ENCODE measurements around the gene CARHSP1.

Gene CARHSP1

DNA sequence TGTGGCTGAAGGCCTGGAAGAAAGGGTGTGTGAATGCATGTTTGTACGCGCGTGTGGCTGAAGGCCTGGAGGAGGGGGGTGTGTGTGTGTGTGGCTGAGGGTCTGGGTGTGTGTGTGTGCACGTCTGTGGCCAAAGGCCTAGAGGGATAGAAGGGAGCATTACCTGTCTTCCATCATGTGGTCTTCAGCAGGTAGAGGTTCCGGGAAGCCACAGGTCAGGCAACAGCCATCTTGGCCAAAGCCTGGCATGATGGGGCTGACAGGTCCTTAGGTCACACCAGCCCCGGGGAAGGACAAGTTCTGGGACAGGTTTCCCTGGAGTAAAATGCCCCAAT is 18.6 kb upstream of the CARHSP1 start:
- H2BK5ac ChIP-seq (ENCODE audit: low read length) = no peak overlapping the region
- H4K8ac ChIP-seq (ENCODE audit: low read depth, low read length) = no peak overlapping the region
- no peak overlapping the region for H2AK5ac ChIP-seq (ENCODE audit: low read length)
- H3K4ac ChIP-seq (ENCODE audit: low read depth, low read length) = no peak overlapping the region
- H3K36me3 ChIP-seq (ENCODE audit: control insufficient read depth, insufficient read depth, low read length) = peaks cover 11% of the 10 kb centered on the region
- H3K4me2 ChIP-seq (ENCODE audit: low read length) = no peak overlapping the region
- no peak for DNase-seq
- H3K18ac ChIP-seq (ENCODE audit: low read length) = no peak overlapping the region
- H2BK120ac ChIP-seq (ENCODE audit: low read depth, low read length) = no peak overlapping the region
- no peak overlapping the region for H4K5ac ChIP-seq (ENCODE audit: low read length)
- no peaks in the 10 kb centered on the region for H3K4me1 ChIP-seq (ENCODE audit: control insufficient read depth, low read depth, low read length)
- H3K79me2 ChIP-seq (ENCODE audit: control insufficient read depth, insufficient read depth, low read length) = no peaks in the 10 kb centered on the region
- no CpG with 5 or more reads among the region's 6 CpGs for WGBS (ENCODE audit: extremely low coverage, insufficient coverage, low lambda C conversion rate)
- no peak overlapping the region for H2BK15ac ChIP-seq (replicated peaks; ENCODE audit: low read depth)
- no peak overlapping the region for H3K4me3 ChIP-seq (ENCODE audit: low read length)
- no peak overlapping the region for H3K23ac ChIP-seq (ENCODE audit: low read length)
- H3K79me1 ChIP-seq (ENCODE audit: low read length) = no peaks in the 10 kb centered on the region
- H3K27me3 ChIP-seq (ENCODE audit: insufficient read depth, low read length, poor library complexity) = no peaks in the 10 kb centered on the region
- H3K56ac ChIP-seq (ENCODE audit: low read length) = no peak overlapping the region
- no peak overlapping the region for H3K9ac ChIP-seq (ENCODE audit: low read length)
- H3K27ac ChIP-seq (ENCODE audit: low read depth, low read length) = no peak overlapping the region

GRCh38 chr16:8886593-8887430 is 18.0 kb upstream of the CARHSP1 start:
- Histone ChIP-seq H3K23ac (ENCODE audit: low read length) (no peak overlapping the region), H4K5ac (ENCODE audit: low read length) (no peak overlapping the region), H2AK5ac (ENCODE audit: low read length) (no peak overlapping the region), H3K36me3 (ENCODE audit: control insufficient read depth, insufficient read depth, low read length) (peaks cover 7% of the 10 kb centered on the region), H3K79me2 (ENCODE audit: control insufficient read depth, insufficient read depth, low read length) (no peaks in the 10 kb centered on the region), H3K27me3 (ENCODE audit: insufficient read depth, low read length, poor library complexity) (no peaks in the 10 kb centered on the region), H2BK5ac (ENCODE audit: low read length) (no peak overlapping the region), H3K27ac (ENCODE audit: low read depth, low read length) (no peak overlapping the region), H3K4me3 (ENCODE audit: low read length) (no peak overlapping the region), H2BK15ac (replicated peaks; ENCODE audit: low read depth) (no peak overlapping the region), H3K9ac (ENCODE audit: low read length) (no peak overlapping the region), H3K56ac (ENCODE audit: low read length) (no peak overlapping the region), H3K79me1 (ENCODE audit: low read length) (no peaks in the 10 kb centered on the region), H3K18ac (ENCODE audit: low read length) (no peak overlapping the region), H4K8ac (ENCODE audit: low read depth, low read length) (no peak overlapping the region), H3K4me2 (ENCODE audit: low read length) (no peak overlapping the region), H3K4ac (ENCODE audit: low read depth, low read length) (no peak overlapping the region), H2BK120ac (ENCODE audit: low read depth, low read length) (no peak overlapping the region), H3K4me1 (ENCODE audit: control insufficient read depth, low read depth, low read length) (no peaks in the 10 kb centered on the region)
- DNase-seq = no peak
- no CpG with 5 or more reads among the region's 19 CpGs for WGBS (ENCODE audit: extremely low coverage, insufficient coverage, low lambda C conversion rate)

- Histone ChIP-seq H4K5ac (ENCODE audit: low read length) (no peak overlapping the region), H3K4me1 (ENCODE audit: control insufficient read depth, low read depth, low read length) (no peaks in the 10 kb centered on the region), H3K27me3 (ENCODE audit: insufficient read depth, low read length, poor library complexity) (no peaks in the 10 kb centered on the region), H2BK15ac (replicated peaks; ENCODE audit: low read depth) (no peak overlapping the region), H2BK120ac (ENCODE audit: low read depth, low read length) (no peak overlapping the region), H4K8ac (ENCODE audit: low read depth, low read length) (no peak overlapping the region), H3K23ac (ENCODE audit: low read length) (peak overlapping the region; percentile 80), H2BK5ac (ENCODE audit: low read length) (no peak overlapping the region), H3K36me3 (ENCODE audit: control insufficient read depth, insufficient read depth, low read length) (peaks cover 1% of the 10 kb centered on the region), H3K4ac (ENCODE audit: low read depth, low read length) (no peak overlapping the region), H3K18ac (ENCODE audit: low read length) (no peak overlapping the region), H3K4me3 (ENCODE audit: low read length) (no peak overlapping the region), H3K9ac (ENCODE audit: low read length) (no peak overlapping the region), H3K79me1 (ENCODE audit: low read length) (no peaks in the 10 kb centered on the region), H3K56ac (ENCODE audit: low read length) (peak overlapping the region; percentile 42), H3K4me2 (ENCODE audit: low read length) (no peak overlapping the region), H2AK5ac (ENCODE audit: low read length) (no peak overlapping the region), H3K27ac (ENCODE audit: low read depth, low read length) (no peak overlapping the region), H3K79me2 (ENCODE audit: control insufficient read depth, insufficient read depth, low read length) (no peaks in the 10 kb centered on the region)
- DNase-seq = peak; percentile 50
- WGBS (ENCODE audit: extremely low coverage, insufficient coverage, low lambda C conversion rate) = no CpG with 5 or more reads among the region's 20 CpGs
Observed at GRCh38 chr16:8885674-8886592, 17.1 kb upstream of the CARHSP1 start.

- H3K4me2 ChIP-seq (ENCODE audit: low read length) = no peak overlapping the region
- no peaks in the 10 kb centered on the region for H3K79me2 ChIP-seq (ENCODE audit: control insufficient read depth, insufficient read depth, low read length)
- H4K5ac ChIP-seq (ENCODE audit: low read length) = no peak overlapping the region
- no peak overlapping the region for H3K9ac ChIP-seq (ENCODE audit: low read length)
- H3K23ac ChIP-seq (ENCODE audit: low read length) = no peak overlapping the region
- H4K8ac ChIP-seq (ENCODE audit: low read depth, low read length) = no peak overlapping the region
- no peak overlapping the region for H3K18ac ChIP-seq (ENCODE audit: low read length)
- DNase-seq = no peak
- H3K4ac ChIP-seq (ENCODE audit: low read depth, low read length) = no peak overlapping the region
- H2BK5ac ChIP-seq (ENCODE audit: low read length) = no peak overlapping the region
- no peak overlapping the region for H2AK5ac ChIP-seq (ENCODE audit: low read length)
- no peak overlapping the region for H3K4me3 ChIP-seq (ENCODE audit: low read length)
- H3K27me3 ChIP-seq (ENCODE audit: insufficient read depth, low read length, poor library complexity) = no peaks in the 10 kb centered on the region
- H2BK15ac ChIP-seq (replicated peaks; ENCODE audit: low read depth) = no peak overlapping the region
- WGBS (ENCODE audit: extremely low coverage, insufficient coverage, low lambda C conversion rate) = no CpG with 5 or more reads among the region's 17 CpGs
- no peaks in the 10 kb centered on the region for H3K4me1 ChIP-seq (ENCODE audit: control insufficient read depth, low read depth, low read length)
- no peak overlapping the region for H3K56ac ChIP-seq (ENCODE audit: low read length)
- H3K36me3 ChIP-seq (ENCODE audit: control insufficient read depth, insufficient read depth, low read length) = no peaks in the 10 kb centered on the region
- no peaks in the 10 kb centered on the region for H3K79me1 ChIP-seq (ENCODE audit: low read length)
- no peak overlapping the region for H2BK120ac ChIP-seq (ENCODE audit: low read depth, low read length)
- no peak overlapping the region for H3K27ac ChIP-seq (ENCODE audit: low read depth, low read length)
Observed at GRCh38 chr16:8882725-8883377, 14.0 kb upstream of the CARHSP1 start.

- H3K4me2 ChIP-seq (ENCODE audit: low read length) = no peak within 1 kb of the TSS
- H2BK5ac ChIP-seq (ENCODE audit: low read length) = no peak within 1 kb of the TSS
- H3K18ac ChIP-seq (ENCODE audit: low read length) = no peak within 1 kb of the TSS
- H2AK5ac ChIP-seq (ENCODE audit: low read length) = no peak within 1 kb of the TSS
- no peaks in the 10 kb centered on the region for H3K27me3 ChIP-seq (ENCODE audit: insufficient read depth, low read length, poor library complexity)
- no peak within 1 kb of the TSS for H2BK15ac ChIP-seq (replicated peaks; ENCODE audit: low read depth)
- H3K79me1 ChIP-seq (ENCODE audit: low read length) = no peaks in the 10 kb centered on the region
- H3K56ac ChIP-seq (ENCODE audit: low read length) = no peak within 1 kb of the TSS
- no peak within 1 kb of the TSS for H3K4ac ChIP-seq (ENCODE audit: low read depth, low read length)
- no peak within 1 kb of the TSS for H3K4me3 ChIP-seq (ENCODE audit: low read length)
- H3K4me1 ChIP-seq (ENCODE audit: control insufficient read depth, low read depth, low read length) = no peaks in the 10 kb centered on the region
- no peaks in the 10 kb centered on the region for H3K79me2 ChIP-seq (ENCODE audit: control insufficient read depth, insufficient read depth, low read length)
- H3K36me3 ChIP-seq (ENCODE audit: control insufficient read depth, insufficient read depth, low read length) = no peaks in the 10 kb centered on the region
- H3K27ac ChIP-seq (ENCODE audit: low read depth, low read length) = no peak within 1 kb of the TSS
- H4K5ac ChIP-seq (ENCODE audit: low read length) = no peak within 1 kb of the TSS
- H3K9ac ChIP-seq (ENCODE audit: low read length) = no peak within 1 kb of the TSS
- no peak within 1 kb of the TSS for H3K23ac ChIP-seq (ENCODE audit: low read length)
- H2BK120ac ChIP-seq (ENCODE audit: low read depth, low read length) = no peak within 1 kb of the TSS
- DNase-seq = no peak
- WGBS (ENCODE audit: extremely low coverage, insufficient coverage, low lambda C conversion rate) = no CpG with 5 or more reads among the region's 10 CpGs
- no peak within 1 kb of the TSS for H4K8ac ChIP-seq (ENCODE audit: low read depth, low read length)
Observed at GRCh38 chr16:8882041-8882617, 13.3 kb upstream of the CARHSP1 start, which contains the start of gene LITAFD. LITAFD (plus strand) TSS chr16:8882351; CDS start chr16:8884356, 2,005 bp downstream.

Measured in mesendoderm (in vitro differentiated cells).